Neuron (in vitro differentiated cells): ENCODE results near the gene NFATC1.
"Not testable (repeated sequence)": the region's sequence is repeated elsewhere in the genome, so short reads cannot be mapped to it uniquely, and the experiment has no call there.

Experiments
- H2AFZ ChIP-seq: one replicate; pipeline ENCODE4 v1.6.1; 2013; ENCODE audit warnings: low read depth, mild to moderate bottlenecking, inconsistent platforms, low read length, moderate library complexity
- H3K27me3 ChIP-seq: one replicate; pipeline ENCODE4 v1.6.1; 2013; ENCODE audit warnings: low read length; ENCODE audit not compliant: insufficient read depth
- H3K36me3 ChIP-seq: one replicate; pipeline ENCODE4 v1.6.1; 2013; ENCODE audit warnings: low read length; ENCODE audit not compliant: insufficient read depth
- H3K4me1 ChIP-seq: one replicate; pipeline ENCODE4 v1.6.1; 2013; ENCODE audit warnings: low read length; ENCODE audit not compliant: insufficient read depth
- H3K4me3 ChIP-seq: 2 replicates; pipeline ENCODE4 v1.5.1; 2013; ENCODE audit warnings: mild to moderate bottlenecking, low read length, moderate library complexity
- H3K9me3 ChIP-seq: one replicate; pipeline ENCODE4 v1.6.1; 2013; ENCODE audit warnings: low read length

The NFATC1 gene

DNA sequence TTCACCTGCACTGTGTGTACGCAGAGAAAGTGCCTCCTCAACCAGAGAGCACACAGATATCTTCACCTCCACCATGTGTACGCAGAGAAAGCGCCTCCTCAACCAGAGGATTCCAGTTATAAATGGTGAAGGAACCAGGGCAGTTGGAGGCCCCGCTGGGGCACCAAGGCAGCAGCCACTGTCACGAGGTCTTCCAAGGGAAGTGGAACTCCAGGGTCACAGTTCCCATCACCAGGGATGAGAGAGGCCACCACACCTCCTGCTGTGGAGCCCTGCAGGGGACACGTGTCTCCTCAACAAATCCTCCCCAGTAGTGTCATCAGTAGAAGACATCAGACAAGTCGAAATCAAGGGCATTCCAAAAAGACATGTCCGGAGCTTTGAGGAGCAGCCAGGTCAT lies 28.2 kb upstream of the NFATC1 start:
- H3K4me1 ChIP-seq = no peaks in the 10 kb centered on the region
- no peaks in the 10 kb centered on the region for H3K27me3 ChIP-seq
- no peak overlapping the region for H2AFZ ChIP-seq
- peaks cover 5% of the 10 kb centered on the region for H3K9me3 ChIP-seq
- peaks cover 20% of the 10 kb centered on the region for H3K36me3 ChIP-seq
- no peak overlapping the region for H3K4me3 ChIP-seq

DNA sequence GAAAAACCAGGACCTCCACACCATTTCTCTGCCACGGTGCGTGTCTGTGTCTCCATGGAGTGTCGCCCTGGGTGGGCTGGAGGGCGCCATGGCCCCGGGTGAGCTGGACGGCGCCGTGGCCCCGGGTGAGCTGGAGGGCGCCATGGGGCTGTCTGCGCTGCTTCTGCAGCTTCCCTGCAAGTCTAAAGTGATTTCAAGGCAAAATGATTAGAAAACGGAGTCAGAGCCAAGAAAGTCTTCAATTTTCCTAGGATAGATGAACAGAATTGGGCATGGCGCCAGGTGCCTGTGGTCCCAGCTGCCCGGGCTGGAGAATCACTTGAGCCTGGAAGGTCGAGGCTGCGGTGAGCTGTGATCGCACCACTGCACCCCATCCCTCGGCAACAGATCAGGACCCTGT lies 27.7 kb upstream of the NFATC1 start:
- H3K36me3 ChIP-seq = peaks cover 20% of the 10 kb centered on the region
- H2AFZ ChIP-seq = no peak overlapping the region
- H3K4me3 ChIP-seq = no peak overlapping the region
- H3K27me3 ChIP-seq = no peaks in the 10 kb centered on the region
- no peaks in the 10 kb centered on the region for H3K4me1 ChIP-seq
- peaks cover 5% of the 10 kb centered on the region for H3K9me3 ChIP-seq

DNA sequence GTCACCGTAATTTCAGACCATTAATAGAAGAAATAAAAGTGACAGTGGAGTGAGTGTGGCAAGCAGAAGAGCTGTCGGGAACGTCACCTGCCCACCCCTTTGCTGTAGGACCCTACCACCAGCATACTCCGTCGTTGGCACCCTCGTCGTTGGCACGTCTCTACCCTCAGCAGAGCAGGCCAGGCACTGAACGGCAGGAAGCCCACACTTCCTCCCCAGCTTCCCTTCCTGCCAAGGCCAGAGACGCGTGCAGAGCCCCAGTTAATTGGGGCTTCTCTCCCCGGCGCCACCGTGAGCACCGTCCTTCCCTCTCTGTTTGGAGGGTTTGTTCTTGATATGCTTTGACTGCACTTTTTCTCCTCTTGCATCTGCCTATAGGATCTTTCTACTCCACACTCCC lies 27.0 kb upstream of the NFATC1 start:
- Histone ChIP-seq H3K9me3 (peaks cover under 1% of the 10 kb centered on the region), H3K4me3 (no peak overlapping the region), H2AFZ (no peak overlapping the region), H3K4me1 (no peaks in the 10 kb centered on the region), H3K36me3 (peaks cover 14% of the 10 kb centered on the region), H3K27me3 (no peaks in the 10 kb centered on the region)

DNA sequence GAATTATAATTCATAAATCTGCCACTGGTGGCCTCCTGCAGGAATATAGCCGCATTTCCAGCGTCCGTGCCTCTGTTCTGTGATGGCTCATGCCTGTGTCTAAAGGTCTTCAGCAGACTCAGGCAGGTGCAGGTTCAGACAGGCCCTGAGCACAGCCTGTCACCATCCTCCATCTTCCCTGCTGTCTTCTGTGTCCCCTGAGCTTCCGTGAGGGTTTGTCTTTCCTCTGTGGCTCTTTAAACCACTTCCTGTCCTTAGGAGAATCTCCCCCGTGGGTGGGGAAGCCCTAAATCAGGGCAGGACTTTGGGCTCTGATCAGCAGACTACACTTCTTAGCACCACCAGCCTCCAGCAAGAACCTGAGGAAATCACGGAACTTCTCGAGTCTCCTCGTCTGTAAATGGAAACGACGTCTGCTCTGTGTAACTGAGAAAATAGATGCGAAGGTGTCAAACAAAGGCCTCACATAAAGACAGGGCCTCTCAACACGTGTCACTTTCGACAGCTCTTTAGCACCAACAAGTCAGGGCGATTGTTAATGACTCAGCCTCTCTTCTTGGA lies 24.1 kb upstream of the NFATC1 start:
- no peak overlapping the region for H2AFZ ChIP-seq
- peaks cover 11% of the 10 kb centered on the region for H3K36me3 ChIP-seq

DNA sequence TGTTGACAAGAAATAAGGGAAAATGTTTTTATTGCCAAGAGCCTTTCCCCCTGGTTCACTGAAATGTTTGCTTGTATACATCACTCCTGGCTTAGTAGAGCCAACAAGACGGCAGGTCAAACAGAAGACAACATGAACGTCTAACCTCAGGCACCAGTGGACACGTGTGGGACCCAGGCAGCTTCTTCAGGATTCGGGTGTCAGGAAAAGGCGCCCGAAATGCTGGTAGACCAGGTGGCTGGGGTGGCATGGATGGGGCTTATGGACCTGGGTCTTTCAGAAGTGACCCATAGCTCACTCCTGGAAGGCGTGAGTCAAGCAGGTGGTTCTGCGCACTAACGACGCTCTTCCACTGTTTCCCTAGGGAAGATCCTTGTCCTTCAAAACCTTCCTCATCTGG lies 23.3 kb upstream of the NFATC1 start:
- H2AFZ ChIP-seq = no peak overlapping the region
- H3K4me3 ChIP-seq = no peak overlapping the region
- H3K9me3 ChIP-seq = no peaks in the 10 kb centered on the region
- peaks cover 14% of the 10 kb centered on the region for H3K36me3 ChIP-seq
- no peaks in the 10 kb centered on the region for H3K27me3 ChIP-seq
- H3K4me1 ChIP-seq = no peaks in the 10 kb centered on the region

More for the DNA sequence above, 24.1 kb upstream of the NFATC1 start:
- Histone ChIP-seq H3K27me3 (no peaks in the 10 kb centered on the region), H3K4me3 (no peak overlapping the region), H3K9me3 (no peaks in the 10 kb centered on the region), H3K4me1 (no peaks in the 10 kb centered on the region)

DNA sequence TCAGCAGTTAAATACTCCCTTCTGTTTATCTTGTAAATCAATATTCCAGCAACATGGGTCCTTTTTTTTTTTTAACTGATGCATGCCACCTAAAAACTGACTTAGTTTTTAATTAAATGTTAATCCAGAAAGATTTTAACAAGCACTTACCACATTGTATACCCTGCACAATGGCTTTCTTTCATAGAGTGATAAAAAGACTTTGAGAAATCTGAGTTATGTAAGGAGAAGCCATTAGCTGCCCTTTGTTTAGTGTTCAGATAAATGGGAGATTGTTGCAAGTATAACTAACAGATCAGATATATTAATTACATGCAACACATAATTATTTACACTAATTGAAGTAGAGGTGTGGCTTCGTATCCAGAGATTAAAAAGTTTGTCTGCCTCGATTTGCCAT lies 22.7 kb upstream of the NFATC1 start:
- Histone ChIP-seq H3K4me3 (no peak overlapping the region), H2AFZ (no peak overlapping the region), H3K9me3 (no peaks in the 10 kb centered on the region), H3K4me1 (no peaks in the 10 kb centered on the region), H3K36me3 (peaks cover 19% of the 10 kb centered on the region), H3K27me3 (no peaks in the 10 kb centered on the region)

DNA sequence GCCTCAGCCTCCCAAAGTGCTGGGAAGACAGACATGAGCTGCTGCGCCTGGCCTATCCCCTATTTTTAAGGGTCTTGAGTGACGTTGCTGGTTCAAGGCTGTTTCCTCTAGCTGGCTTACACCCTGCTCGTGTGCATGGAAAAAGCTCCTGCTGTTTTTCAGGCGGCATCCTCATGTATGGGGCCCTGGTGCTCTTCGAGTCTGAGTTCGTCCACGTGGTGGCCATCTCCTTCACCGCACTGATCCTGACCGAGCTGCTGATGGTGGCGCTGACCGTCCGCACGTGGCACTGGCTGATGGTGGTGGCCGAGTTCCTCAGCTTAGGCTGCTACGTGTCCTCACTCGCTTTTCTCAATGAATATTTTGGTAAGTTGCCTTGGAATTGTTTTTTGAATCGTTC lies 22.0 kb upstream of the NFATC1 start:
- Histone ChIP-seq H3K4me3 (no peak overlapping the region), H3K27me3 (no peaks in the 10 kb centered on the region), H2AFZ (no peak overlapping the region), H3K9me3 (no peaks in the 10 kb centered on the region), H3K4me1 (no peaks in the 10 kb centered on the region), H3K36me3 (peaks cover 21% of the 10 kb centered on the region)

DNA sequence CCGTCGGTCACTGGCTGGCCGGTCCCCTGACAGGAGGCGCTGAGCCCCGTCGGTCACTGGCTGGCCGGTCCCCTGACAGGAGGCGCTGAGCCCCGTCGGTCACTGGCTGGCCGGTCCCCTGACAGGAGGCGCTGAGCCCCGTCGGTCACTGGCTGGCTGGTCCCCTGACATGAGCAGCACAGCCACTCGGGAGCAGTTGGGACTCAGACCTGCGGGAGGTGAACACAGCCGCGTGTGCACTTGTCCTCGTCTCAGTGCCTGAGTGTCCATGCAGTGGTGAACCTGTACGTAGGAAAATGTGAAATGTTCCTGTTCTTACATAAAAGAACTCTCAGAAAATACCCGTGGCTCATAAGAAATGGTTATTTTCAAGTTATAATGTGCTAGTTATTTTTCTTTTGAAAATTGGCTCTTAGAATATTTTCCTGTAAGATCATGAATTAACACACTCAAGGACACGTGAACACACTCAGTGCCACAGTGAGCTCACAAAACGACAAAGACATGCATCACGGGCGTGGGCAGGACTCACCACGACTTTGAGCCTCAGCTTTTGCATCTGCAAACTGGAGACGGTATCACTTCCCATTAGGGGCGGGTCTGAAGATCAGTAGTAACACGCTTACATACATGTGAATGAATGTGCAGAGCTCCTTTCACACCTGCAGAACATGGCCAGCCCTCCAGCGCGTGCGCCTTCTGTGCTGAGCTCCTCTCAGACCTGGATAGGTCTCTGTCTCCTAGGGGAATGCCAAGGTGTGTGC lies 21.1 kb upstream of the NFATC1 start:
- no peaks in the 10 kb centered on the region for H3K27me3 ChIP-seq
- H3K4me1 ChIP-seq = no peaks in the 10 kb centered on the region
- no peaks in the 10 kb centered on the region for H3K9me3 ChIP-seq
- H3K4me3 ChIP-seq = no peak overlapping the region
- H3K36me3 ChIP-seq = peaks cover 20% of the 10 kb centered on the region
- no peak overlapping the region for H2AFZ ChIP-seq

DNA sequence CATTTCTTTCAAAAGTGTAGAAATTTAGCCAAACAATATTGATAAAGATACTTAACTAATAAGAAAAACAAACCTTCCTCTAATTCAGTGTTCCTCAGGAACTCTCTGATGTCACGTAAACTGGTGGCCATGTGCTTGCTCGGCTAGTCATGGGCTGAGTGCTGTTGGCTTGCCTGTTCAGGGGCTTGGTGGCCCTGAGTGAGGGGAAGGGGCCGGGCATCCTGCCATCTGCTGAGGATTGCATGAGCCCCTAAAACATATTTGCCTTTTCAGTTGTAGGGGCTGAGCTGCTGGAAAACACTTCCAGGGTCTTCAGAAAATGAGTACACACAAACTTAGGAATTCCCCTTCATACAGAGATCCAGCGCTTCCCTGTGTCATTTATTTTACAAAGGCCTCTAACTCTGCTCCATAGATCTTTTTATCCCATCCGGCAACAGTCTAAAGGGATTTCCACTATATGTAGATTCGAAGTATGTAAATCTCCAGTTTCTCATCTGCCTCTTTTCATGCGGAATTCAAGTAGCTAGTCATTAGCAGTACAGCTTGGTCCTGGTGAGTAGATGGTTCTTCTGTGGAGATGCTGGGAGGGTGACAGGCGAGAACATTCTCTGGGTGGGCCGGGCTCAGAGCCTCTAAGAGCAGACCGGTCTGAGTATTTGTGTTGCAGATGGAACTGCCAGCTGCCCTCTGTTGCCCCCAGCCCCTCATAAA lies 20.1 kb upstream of the NFATC1 start:
- H3K36me3 ChIP-seq = peaks cover 17% of the 10 kb centered on the region

DNA sequence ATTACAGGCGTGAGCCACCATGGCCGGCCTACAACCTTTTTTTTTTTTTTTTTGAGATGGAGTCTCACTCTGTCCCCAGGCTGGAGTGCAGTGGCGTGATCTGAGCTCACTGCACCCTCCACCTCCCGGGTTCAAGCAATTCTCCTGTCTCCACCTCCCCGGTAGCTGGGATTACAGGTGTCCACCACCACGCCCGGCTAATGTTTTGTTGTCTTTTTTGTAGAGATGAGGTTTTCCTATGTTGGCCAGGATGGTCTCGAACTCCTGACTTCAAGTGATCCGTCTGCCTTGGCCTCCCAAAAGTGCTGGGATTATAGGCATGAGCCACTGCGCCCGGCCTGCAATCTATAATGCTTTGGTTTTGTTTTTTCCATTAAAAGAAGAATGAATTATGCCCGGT lies 19.1 kb upstream of the NFATC1 start:
- not testable (repeated sequence) for H3K9me3 ChIP-seq, H3K4me3 ChIP-seq, H2AFZ ChIP-seq, H3K4me1 ChIP-seq, H3K27me3 ChIP-seq
- peaks cover 13% of the 10 kb centered on the region for H3K36me3 ChIP-seq

More for the DNA sequence above, 20.1 kb upstream of the NFATC1 start:
- Histone ChIP-seq H3K4me1 (no peaks in the 10 kb centered on the region), H3K27me3 (no peaks in the 10 kb centered on the region), H2AFZ (no peak overlapping the region), H3K9me3 (no peaks in the 10 kb centered on the region), H3K4me3 (no peak overlapping the region)

DNA sequence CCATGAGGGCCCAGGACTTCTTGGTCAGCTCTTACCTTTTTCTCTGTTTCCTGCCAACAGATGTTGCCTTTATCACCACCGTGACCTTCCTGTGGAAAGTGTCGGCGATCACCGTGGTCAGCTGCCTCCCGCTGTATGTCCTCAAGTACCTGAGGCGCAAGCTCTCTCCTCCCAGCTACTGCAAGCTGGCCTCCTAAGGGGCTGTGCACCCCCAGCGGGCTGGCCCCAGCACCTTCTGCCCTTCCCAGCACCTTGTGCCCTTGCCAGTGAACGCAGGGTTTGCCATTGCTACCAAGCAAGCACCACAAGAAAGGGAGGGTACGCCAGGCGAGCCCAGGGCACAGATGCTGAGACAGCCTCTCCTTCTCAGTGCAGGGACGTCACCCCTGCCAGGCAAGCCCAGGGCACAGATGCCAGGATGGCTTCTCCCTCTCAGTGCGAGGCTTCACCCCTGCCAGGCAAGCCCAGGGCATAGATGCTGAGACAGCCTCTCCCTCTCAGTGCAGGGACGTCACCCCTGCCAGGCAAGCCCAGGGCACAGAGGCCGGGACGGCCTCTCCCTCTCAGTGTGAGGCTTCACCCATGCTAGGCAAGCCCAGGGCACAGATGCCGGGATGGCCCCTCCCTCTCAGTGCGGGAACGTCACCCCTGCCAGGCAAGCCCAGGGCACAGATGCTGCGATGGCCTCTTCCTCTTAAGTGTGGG lies 18.4 kb upstream of the NFATC1 start:
- no peaks in the 10 kb centered on the region for H3K9me3 ChIP-seq
- no peaks in the 10 kb centered on the region for H3K4me1 ChIP-seq
- H2AFZ ChIP-seq = no peak overlapping the region

DNA sequence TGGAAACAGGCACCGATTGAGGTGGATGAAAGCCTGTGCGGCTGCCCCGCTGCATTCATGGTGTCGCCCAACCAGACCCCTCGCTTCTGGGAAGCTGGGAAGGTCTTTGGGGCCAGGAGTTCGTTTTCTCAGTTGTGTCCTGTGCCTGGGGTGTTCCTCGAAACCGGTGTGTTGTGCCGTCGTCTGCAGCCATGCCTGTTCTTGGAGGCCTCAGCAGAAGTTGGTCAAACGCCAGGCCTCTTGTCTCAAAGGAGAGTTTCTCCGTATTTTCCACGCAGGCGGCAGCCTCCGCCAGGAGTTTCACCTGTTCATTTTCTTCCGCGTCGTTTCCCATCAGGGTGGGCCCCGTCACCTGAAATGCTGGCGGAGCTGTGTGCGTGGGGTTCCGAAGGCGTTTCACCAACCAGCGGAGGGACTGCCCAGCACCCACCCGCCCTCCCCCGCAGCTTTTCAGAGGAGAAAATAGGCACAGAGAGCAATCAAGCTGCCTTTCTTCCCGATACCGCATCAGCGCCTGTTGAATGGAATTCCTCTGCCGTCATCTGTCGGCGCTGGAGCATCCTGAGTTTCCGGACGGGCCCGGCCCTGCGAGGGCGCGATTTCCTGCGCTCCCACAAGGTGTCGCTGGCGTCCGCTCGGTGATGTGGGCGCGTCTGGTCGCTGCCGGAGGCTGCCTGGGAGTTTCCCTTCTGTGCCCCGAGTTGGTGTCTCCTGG lies 17.0 kb upstream of the NFATC1 start:
- Histone ChIP-seq H3K27me3 (no peaks in the 10 kb centered on the region), H3K36me3 (peaks cover 13% of the 10 kb centered on the region), H3K4me1 (no peaks in the 10 kb centered on the region), H3K4me3 (no peak overlapping the region), H3K9me3 (no peaks in the 10 kb centered on the region), H2AFZ (no peak overlapping the region)

More for the DNA sequence above, 18.4 kb upstream of the NFATC1 start:
- no peak overlapping the region for H3K4me3 ChIP-seq
- H3K27me3 ChIP-seq = no peaks in the 10 kb centered on the region
- H3K36me3 ChIP-seq = peaks cover 13% of the 10 kb centered on the region
